ENCODE data around the gene ACTG1. TPM values are rescaled to one million over a fixed set of nuclear protein-coding genes. Genes with fewer than 3 reads are reported as not detected.

ACTG1 gene
- total and polyA plus RNA-seq, 9 of the 15 experiments (the other 6 are each of a cell fraction or from before 2014, with no cell fraction given): 224 to 1,775 (median 568) TPM

GRCh38 chr17:81480140-81481072 lies 32.2 kb downstream of the ACTG1 start (continued):
- TF ChIP-seq, protein P1, sequence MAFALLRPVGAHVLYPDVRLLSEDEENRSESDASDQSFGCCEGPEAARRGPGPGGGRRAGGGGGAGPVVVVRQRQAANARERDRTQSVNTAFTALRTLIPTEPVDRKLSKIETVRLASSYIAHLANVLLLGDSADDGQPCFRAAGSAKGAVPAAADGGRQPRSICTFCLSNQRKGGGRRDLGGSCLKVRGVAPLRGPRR (CRISPR knock-in tag; IDR thresholded peaks at IDR 0.05): no peak
- TF ChIP-seq ZFX (CRISPR knock-in tag; IDR thresholded peaks at IDR 0.05) (peak; percentile 55), KLF6 (CRISPR knock-in tag; IDR thresholded peaks at IDR 0.05; ENCODE audit: borderline replicate concordance) (no peak), NFYB (IDR thresholded peaks at IDR 0.05; ENCODE audit: extremely low read depth, insufficient read length) (no peak), FOXP4 (CRISPR knock-in tag; IDR thresholded peaks at IDR 0.05; ENCODE audit: borderline replicate concordance) (peak; percentile 77; the same call in 1 of the 2 replicates), RFX1 (IDR thresholded peaks at IDR 0.05) (no peak), TAF1 (IDR thresholded peaks at IDR 0.05; ENCODE audit: control insufficient read depth, extremely low read depth, insufficient read depth, low read length, severe bottlenecking) (no peak), ZFP36 (IDR thresholded peaks at IDR 0.05; ENCODE audit: low read depth, low read length, partially characterized antibody) (no peak), GTF2B (IDR thresholded peaks at IDR 0.05; ENCODE audit: extremely low read depth, insufficient read length) (no peak), HOXB6 (CRISPR knock-in tag; IDR thresholded peaks at IDR 0.05; ENCODE audit: borderline replicate concordance) (no peak), MXD1 (CRISPR knock-in tag; IDR thresholded peaks at IDR 0.05; ENCODE audit: borderline replicate concordance, poor library complexity, severe bottlenecking) (no peak)
- TF ChIP-seq, protein P2, sequence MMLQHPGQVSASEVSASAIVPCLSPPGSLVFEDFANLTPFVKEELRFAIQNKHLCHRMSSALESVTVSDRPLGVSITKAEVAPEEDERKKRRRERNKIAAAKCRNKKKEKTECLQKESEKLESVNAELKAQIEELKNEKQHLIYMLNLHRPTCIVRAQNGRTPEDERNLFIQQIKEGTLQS (IDR thresholded peaks at IDR 0.05): peak; percentile 44; the same call in 1 of the 2 replicates
- TF ChIP-seq, protein P2 (CRISPR knock-in tag; conservative IDR thresholded peaks at IDR 0.05): no peak
- TF ChIP-seq, protein P3, sequence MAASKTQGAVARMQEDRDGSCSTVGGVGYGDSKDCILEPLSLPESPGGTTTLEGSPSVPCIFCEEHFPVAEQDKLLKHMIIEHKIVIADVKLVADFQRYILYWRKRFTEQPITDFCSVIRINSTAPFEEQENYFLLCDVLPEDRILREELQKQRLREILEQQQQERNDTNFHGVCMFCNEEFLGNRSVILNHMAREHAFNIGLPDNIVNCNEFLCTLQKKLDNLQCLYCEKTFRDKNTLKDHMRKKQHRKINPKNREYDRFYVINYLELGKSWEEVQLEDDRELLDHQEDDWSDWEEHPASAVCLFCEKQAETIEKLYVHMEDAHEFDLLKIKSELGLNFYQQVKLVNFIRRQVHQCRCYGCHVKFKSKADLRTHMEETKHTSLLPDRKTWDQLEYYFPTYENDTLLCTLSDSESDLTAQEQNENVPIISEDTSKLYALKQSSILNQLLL (CRISPR knock-in tag; IDR thresholded peaks at IDR 0.05; ENCODE audit: borderline replicate concordance): no peak
- TF ChIP-seq, protein P4, sequence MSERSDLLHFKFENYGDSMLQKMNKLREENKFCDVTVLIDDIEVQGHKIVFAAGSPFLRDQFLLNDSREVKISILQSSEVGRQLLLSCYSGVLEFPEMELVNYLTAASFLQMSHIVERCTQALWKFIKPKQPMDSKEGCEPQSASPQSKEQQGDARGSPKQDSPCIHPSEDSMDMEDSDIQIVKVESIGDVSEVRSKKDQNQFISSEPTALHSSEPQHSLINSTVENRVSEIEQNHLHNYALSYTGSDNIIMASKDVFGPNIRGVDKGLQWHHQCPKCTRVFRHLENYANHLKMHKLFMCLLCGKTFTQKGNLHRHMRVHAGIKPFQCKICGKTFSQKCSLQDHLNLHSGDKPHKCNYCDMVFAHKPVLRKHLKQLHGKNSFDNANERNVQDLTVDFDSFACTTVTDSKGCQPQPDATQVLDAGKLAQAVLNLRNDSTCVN (CRISPR knock-in tag; IDR thresholded peaks at IDR 0.05): no peak
- TF ChIP-seq, protein P5, sequence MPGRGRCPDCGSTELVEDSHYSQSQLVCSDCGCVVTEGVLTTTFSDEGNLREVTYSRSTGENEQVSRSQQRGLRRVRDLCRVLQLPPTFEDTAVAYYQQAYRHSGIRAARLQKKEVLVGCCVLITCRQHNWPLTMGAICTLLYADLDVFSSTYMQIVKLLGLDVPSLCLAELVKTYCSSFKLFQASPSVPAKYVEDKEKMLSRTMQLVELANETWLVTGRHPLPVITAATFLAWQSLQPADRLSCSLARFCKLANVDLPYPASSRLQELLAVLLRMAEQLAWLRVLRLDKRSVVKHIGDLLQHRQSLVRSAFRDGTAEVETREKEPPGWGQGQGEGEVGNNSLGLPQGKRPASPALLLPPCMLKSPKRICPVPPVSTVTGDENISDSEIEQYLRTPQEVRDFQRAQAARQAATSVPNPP (IDR thresholded peaks at IDR 0.05; ENCODE audit: borderline replicate concordance, insufficient read depth, insufficient read length): no peak

All from K562 (cell line).